Upper lobe of left lung (tissue), 6 donors: ENCODE results near the gene BTRC. TPM values are rescaled to one million over a fixed set of nuclear protein-coding genes. Genes with fewer than 3 reads are reported as not detected.

Experiments used
- ATAC-seq, 2 donors: fragments of 200-7000 bp; cut with Tn5 transposase; one replicate each; pipeline ENCODE4 v1.9.1; 2022; ENCODE audit warnings: mild to moderate bottlenecking in 2 of 2, moderate library complexity in 2 of 2; ENCODE audit not compliant: low FRiP score in 2 of 2
- DNase-seq, 2 donors: peaks; one replicate each; pipeline ENCODE4 v3.0.0-alpha.2; 2019 to 2020
- H3K27ac ChIP-seq, 4 donors: fragments of 200-600 bp; sonication (generic); one replicate each; pipeline ENCODE4 v1.5.1; 2016 to 2019
- H3K27me3 ChIP-seq, 4 donors: fragments of 200-600 bp; sonication (generic); one replicate each; pipeline ENCODE4 v1.5.1; 2017 to 2019
- H3K36me3 ChIP-seq, 4 donors: fragments of 200-600 bp; sonication (generic); one replicate each; pipeline ENCODE4 v1.5.1; 2016 to 2019
- H3K4me1 ChIP-seq, 4 donors: fragments of 200-600 bp; sonication (generic); one replicate each; pipeline ENCODE4 v1.5.1; 2018 to 2019
- H3K4me3 ChIP-seq, 4 donors: fragments of 200-600 bp; sonication (generic); one replicate each; pipeline ENCODE4 v1.5.1; 2017 to 2019; ENCODE audit warnings: mild to moderate bottlenecking in 2 of 4, moderate library complexity in 1 of 4
- H3K9me3 ChIP-seq, 4 donors: fragments of 200-600 bp; sonication (generic); one replicate each; pipeline ENCODE4 v1.5.1; 2018 to 2019
- EP300 ChIP-seq, 4 donors: sonication (generic); formaldehyde crosslinking; IDR thresholded peaks; one replicate each; pipeline ENCODE4 v1.5.1; 2017; ENCODE audit warnings: antibody characterized with exemption in 4 of 4, control low read depth in 2 of 4
- POLR2A ChIP-seq, 4 donors: fragments of 450-650 bp; IDR thresholded peaks; one replicate each; pipeline ENCODE4 v1.5.1; 2016 to 2017; ENCODE audit warnings: antibody characterized with exemption in 4 of 4, mild to moderate bottlenecking in 2 of 4
- POLR2AphosphoS5 ChIP-seq, 2 donors: sonication (generic); formaldehyde crosslinking; IDR thresholded peaks; one replicate each; pipeline ENCODE4 v1.5.1; 2017; ENCODE audit warnings: antibody characterized with exemption in 2 of 2
- WGBS, 2 donors: methylation state at CpG; one replicate each; pipeline ENCODE4 v1.1.5; 2017 to 2018; 5-methylcytosine and 5-hydroxymethylcytosine counted together
- total RNA-seq, 6 donors: library from RNA; depleted of rRNA in 4 of 6; stranded (reverse); fragments of >200 nt in 4 of 6; gene quantifications; one replicate each; pipeline versions ENCODE4 v1.1.0 to v1.2.1, GENCODE V29; 2016 to 2021
- TF ChIP-seq, protein P1 (sequence below), 6 experiments: fragments of 450-650 bp in 4 of 6; fragments of 200-600 bp in 2 of 6; sonication (generic) in 2 of 6; IDR thresholded peaks; one replicate each; pipeline ENCODE4 v1.5.1; 2016 to 2019; ENCODE audit warnings: antibody characterized with exemption in 6 of 6
- donor health status: DM: no; HTN: no; CAD: no; lungs with moderate emphysema.
- donor health status: DM: no; HTN: yes; CAD: no; lungs with severe emphysema.

Gene BTRC
- total RNA-seq, 6 donors from 2014 or later: 8.5 to 21.0 (median 11.6) TPM

DNA sequence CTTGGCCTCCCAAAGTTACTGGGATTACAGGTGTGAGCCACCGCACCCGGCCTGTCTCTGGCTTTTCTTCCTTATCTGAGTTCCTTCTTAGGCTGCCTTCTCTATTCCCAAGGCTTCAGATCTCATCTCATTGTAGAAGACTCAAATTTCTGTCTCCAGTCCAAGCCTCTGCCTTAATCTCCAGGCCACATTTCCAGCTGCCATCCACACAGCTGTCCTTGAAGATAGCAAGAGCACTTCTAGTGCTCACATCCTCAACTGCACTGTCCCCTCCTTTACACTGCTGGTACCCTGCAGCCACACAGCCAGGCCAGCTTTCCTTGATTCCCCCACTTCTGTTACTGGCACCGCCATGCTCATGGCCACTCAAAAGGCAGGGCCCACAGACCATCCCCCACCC is 198.5 kb downstream of the BTRC start:
- TF ChIP-seq, protein P1, sequence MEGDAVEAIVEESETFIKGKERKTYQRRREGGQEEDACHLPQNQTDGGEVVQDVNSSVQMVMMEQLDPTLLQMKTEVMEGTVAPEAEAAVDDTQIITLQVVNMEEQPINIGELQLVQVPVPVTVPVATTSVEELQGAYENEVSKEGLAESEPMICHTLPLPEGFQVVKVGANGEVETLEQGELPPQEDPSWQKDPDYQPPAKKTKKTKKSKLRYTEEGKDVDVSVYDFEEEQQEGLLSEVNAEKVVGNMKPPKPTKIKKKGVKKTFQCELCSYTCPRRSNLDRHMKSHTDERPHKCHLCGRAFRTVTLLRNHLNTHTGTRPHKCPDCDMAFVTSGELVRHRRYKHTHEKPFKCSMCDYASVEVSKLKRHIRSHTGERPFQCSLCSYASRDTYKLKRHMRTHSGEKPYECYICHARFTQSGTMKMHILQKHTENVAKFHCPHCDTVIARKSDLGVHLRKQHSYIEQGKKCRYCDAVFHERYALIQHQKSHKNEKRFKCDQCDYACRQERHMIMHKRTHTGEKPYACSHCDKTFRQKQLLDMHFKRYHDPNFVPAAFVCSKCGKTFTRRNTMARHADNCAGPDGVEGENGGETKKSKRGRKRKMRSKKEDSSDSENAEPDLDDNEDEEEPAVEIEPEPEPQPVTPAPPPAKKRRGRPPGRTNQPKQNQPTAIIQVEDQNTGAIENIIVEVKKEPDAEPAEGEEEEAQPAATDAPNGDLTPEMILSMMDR (IDR thresholded peaks at IDR 0.05): no peak
- no peak for TF ChIP-seq EP300 (IDR thresholded peaks at IDR 0.05)
- no peak for TF ChIP-seq POLR2A (IDR thresholded peaks at IDR 0.05)
- no peak for TF ChIP-seq POLR2AphosphoS5 (IDR thresholded peaks at IDR 0.05)
- 94 to 100% methylated on average over 3 of the region's 3 CpGs for WGBS, 2 donors
- no peak overlapping the region for H3K27ac ChIP-seq

DNA sequence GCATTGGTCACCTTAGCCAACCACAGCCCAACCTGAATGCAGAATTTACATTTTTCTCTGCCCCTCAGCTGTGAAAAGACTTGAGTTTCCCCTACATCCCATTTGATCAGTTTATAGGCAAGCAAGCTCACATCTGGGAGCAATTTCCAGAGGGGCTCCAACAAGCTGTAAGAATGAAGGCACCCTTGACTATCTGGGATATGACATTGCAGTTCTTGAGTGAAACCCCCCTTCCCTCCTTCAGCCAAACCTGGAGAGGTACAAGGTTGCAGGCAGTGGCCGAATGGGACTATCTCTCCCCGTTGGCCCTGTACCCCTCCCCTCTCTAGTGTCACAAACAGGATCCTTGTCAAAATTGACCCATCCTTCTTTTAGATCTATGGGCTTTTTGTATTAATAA is 203.6 kb downstream of the BTRC start:
- WGBS, 2 donors: 87 to 93% methylated on average over 2 of the region's 2 CpGs
- peaks cover 0 to 22% (median 7%) of the 10 kb centered on the region in 4 donors for H3K36me3 ChIP-seq
- DNase-seq (no peak), ATAC-seq (no peak)
- no peaks in the 10 kb centered on the region for H3K27me3 ChIP-seq
- no peak for TF ChIP-seq EP300 (IDR thresholded peaks at IDR 0.05)
- TF ChIP-seq POLR2A (IDR thresholded peaks at IDR 0.05): no peak
- TF ChIP-seq, protein P1 (IDR thresholded peaks at IDR 0.05): no peak
- TF ChIP-seq POLR2AphosphoS5 (IDR thresholded peaks at IDR 0.05): no peak
- no peaks in the 10 kb centered on the region for H3K9me3 ChIP-seq
- H3K4me1 ChIP-seq: peaks cover 0 to 7% (median 0%) of the 10 kb centered on the region in 4 donors
- no peak overlapping the region for H3K27ac ChIP-seq
- H3K4me3 ChIP-seq: no peak overlapping the region

More for the DNA sequence above, 198.5 kb downstream of the BTRC start:
- Histone ChIP-seq H3K4me3 (no peak overlapping the region), H3K36me3 (peaks cover 0 to 31% (median 13%) of the 10 kb centered on the region in 4 donors), H3K4me1 (no peaks in the 10 kb centered on the region), H3K9me3 (no peaks in the 10 kb centered on the region), H3K27me3 (no peaks in the 10 kb centered on the region)
- ATAC-seq (no peak), DNase-seq (no peak)

DNA sequence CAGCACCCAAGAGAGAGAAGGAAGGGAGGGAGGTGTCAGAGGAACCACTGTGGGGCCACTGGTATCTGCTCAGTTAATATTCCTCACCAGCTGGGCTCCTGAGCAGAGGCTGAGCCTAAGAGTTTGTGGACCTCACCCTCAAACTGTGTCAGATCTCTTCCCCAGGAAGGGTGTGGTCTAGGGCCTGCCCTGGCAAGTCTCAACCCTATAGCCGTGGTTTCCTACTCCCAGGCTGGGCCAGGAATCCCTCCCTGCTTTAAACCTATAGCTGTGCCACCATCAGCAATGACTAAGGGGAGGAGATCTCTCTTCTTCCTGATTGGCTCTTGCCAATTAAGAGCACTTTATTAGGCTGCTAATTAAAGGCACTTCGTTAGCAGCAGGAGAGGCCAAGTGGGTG is 204.2 kb downstream of the BTRC start:
- ATAC-seq: no peak

DNA sequence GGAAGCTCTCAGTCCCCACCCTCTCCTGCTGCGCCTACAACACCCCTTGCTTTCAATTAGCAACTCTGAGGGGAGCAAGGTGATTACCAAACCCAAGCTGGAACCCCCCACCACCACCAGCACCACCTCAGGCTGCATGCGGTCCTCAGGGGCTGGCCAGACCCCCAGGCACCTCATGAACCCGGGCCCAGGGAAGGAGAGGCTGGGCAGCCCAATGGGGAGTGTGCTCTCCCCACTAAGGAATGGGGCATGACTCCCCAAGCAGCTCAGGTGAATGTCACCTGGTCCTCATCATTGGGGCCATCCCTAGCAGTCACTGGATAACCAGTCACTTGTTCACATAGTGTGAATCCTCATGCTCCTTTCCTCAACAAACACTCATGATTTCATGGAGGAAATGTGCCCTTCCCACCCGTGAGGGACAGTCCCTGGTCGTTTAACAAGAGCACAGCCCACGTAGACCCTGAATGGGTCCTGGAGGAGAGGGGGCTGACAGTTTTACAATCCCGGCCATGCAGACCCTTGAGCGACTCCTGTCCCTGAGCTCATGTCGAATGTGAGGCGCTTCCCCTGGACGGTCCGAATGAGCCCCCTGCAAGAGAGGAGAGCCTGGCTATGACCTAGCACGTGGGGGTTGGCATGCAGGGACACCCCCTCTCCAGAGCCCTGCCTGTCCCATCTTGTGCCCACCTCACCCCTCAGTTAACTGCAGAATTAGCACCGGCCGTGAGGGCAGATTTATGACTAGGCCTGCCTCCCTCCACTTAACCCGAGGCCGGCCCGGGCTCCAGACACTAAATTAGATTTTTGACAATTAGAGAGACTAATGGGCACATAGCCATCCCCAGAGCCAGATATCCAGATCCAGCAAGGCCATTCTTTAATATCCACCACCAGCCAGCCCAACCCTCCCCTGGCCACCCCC is 205.0 kb downstream of the BTRC start:
- Histone ChIP-seq H3K4me3 (no peak overlapping the region), H3K36me3 (peaks cover 0 to 8% (median 0%) of the 10 kb centered on the region in 4 donors), H3K4me1 (peaks cover 0 to 7% (median 0%) of the 10 kb centered on the region in 4 donors), H3K27ac (no peak overlapping the region), H3K9me3 (no peaks in the 10 kb centered on the region), H3K27me3 (no peaks in the 10 kb centered on the region)
- no peak for TF ChIP-seq EP300 (IDR thresholded peaks at IDR 0.05)
- no peak for TF ChIP-seq POLR2A (IDR thresholded peaks at IDR 0.05)
- no peak for TF ChIP-seq POLR2AphosphoS5 (IDR thresholded peaks at IDR 0.05)
- TF ChIP-seq, protein P1 (IDR thresholded peaks at IDR 0.05): no peak
- 72 to 77% methylated on average over 6 to 18 of the region's 18 CpGs for WGBS, 2 donors
- DNase-seq (no peak), ATAC-seq (no peak)

More for the DNA sequence above, 204.2 kb downstream of the BTRC start:
- Histone ChIP-seq H3K27me3 (no peaks in the 10 kb centered on the region), H3K4me3 (no peak overlapping the region), H3K9me3 (no peaks in the 10 kb centered on the region), H3K36me3 (peaks cover 0 to 15% (median 2%) of the 10 kb centered on the region in 4 donors), H3K4me1 (peaks cover 0 to 7% (median 0%) of the 10 kb centered on the region in 4 donors), H3K27ac (no peak overlapping the region)
- 31 to 52% methylated on average over 2 of the region's 2 CpGs for WGBS, 2 donors
- TF ChIP-seq POLR2AphosphoS5 (IDR thresholded peaks at IDR 0.05) (no peak), EP300 (IDR thresholded peaks at IDR 0.05) (no peak), POLR2A (IDR thresholded peaks at IDR 0.05) (no peak)
- TF ChIP-seq, protein P1 (IDR thresholded peaks at IDR 0.05): no peak
- no peak for DNase-seq
